HepG2 (cell line): ENCODE results near the gene INKA1. TPM values are rescaled to one million over a fixed set of nuclear protein-coding genes. Genes with fewer than 3 reads are reported as not detected.

Experiments used
- AGO2 ChIP-seq: fragments of 200-400 bp; formaldehyde crosslinking; optimal IDR thresholded peaks from 2 replicates; pipeline ENCODE3; 2017; ENCODE audit warnings: mild to moderate bottlenecking, low read depth, low read length, moderate library complexity
- ATF7-NPFF ChIP-seq: sonication (generic); formaldehyde crosslinking; IDR thresholded peaks from 2 replicates; pipeline ENCODE4 v1.8.1; 2023; ENCODE audit warnings: mild to moderate bottlenecking, low read depth, missing genetic modification reagents, moderate library complexity
- CENPBD1 ChIP-seq: sonication (generic); formaldehyde crosslinking; IDR thresholded peaks from 2 replicates; pipeline ENCODE4 v1.8.0; 2022; ENCODE audit warnings: missing genetic modification reagents, low read depth, mild to moderate bottlenecking, borderline replicate concordance
- EEA1 ChIP-seq: sonication (generic); formaldehyde crosslinking; IDR thresholded peaks from 2 replicates; pipeline ENCODE4 v1.5.1; 2020; ENCODE audit warnings: mild to moderate bottlenecking, missing genetic modification reagents, borderline replicate concordance
- FIP1L1 ChIP-seq: fragments of 200-400 bp; formaldehyde crosslinking; IDR thresholded peaks from 2 replicates; pipeline ENCODE4 v1.6.1; 2018; ENCODE audit warnings: low read depth, mild to moderate bottlenecking, low read length, moderate library complexity, borderline replicate concordance; ENCODE audit not compliant: insufficient read depth
- GATAD2A ChIP-seq: IDR thresholded peaks from 2 replicates; pipeline ENCODE4 v1.6.1; 2016
- HIC2 ChIP-seq: sonication (generic); formaldehyde crosslinking; IDR thresholded peaks from 2 replicates; pipeline ENCODE4 v1.9.0; 2022; ENCODE audit warnings: low read depth, missing genetic modification reagents
- HNRNPLL ChIP-seq: fragments of 200-400 bp; formaldehyde crosslinking; IDR thresholded peaks from 2 replicates; pipeline ENCODE4 v1.6.1; 2017; ENCODE audit warnings: mild to moderate bottlenecking, low read depth, low read length; ENCODE audit not compliant: poor library complexity, severe bottlenecking
- IKZF5 ChIP-seq: IDR thresholded peaks from 2 replicates; pipeline ENCODE4 v1.6.1; 2018; ENCODE audit warnings: missing genetic modification reagents, mild to moderate bottlenecking, missing compliant biosample characterization
- KIAA2018 ChIP-seq: sonication (generic); formaldehyde crosslinking; IDR thresholded peaks from 2 replicates; pipeline ENCODE4 v1.5.0; 2020; ENCODE audit warnings: mild to moderate bottlenecking, missing genetic modification reagents, borderline replicate concordance
- MEF2D ChIP-seq: sonication (generic); formaldehyde crosslinking; IDR thresholded peaks from 2 replicates; pipeline ENCODE4 v1.5.1; 2020; ENCODE audit warnings: mild to moderate bottlenecking, missing genetic modification reagents
- NCOA5 ChIP-seq: sonication (generic); formaldehyde crosslinking; IDR thresholded peaks from 2 replicates; pipeline ENCODE4 v1.4.0; 2020; ENCODE audit warnings: missing genetic modification reagents
- SMYD3 ChIP-seq: sonication (generic); formaldehyde crosslinking; IDR thresholded peaks from 2 replicates; pipeline ENCODE4 v1.8.1; 2023; ENCODE audit warnings: mild to moderate bottlenecking, missing genetic modification reagents
- ZKSCAN1 ChIP-seq: fragments of 150-350 bp; IDR thresholded peaks from 2 replicates; pipeline ENCODE4 v1.6.1; 2014; ENCODE audit warnings: low read length
- ZNF264 ChIP-seq: sonication (generic); formaldehyde crosslinking; IDR thresholded peaks from 2 replicates; pipeline ENCODE4 v1.4.0; 2020; ENCODE audit warnings: missing genetic modification reagents
- ZNF496 ChIP-seq: sonication (generic); formaldehyde crosslinking; IDR thresholded peaks from 2 replicates; pipeline ENCODE4 v1.8.1; 2023; ENCODE audit warnings: mild to moderate bottlenecking, moderate library complexity, missing genetic modification reagents; ENCODE audit not compliant: insufficient replicate concordance
- polyA plus RNA-seq, 8 experiments: library from polyadenylated mRNA; depleted of rRNA in 3 of 8; stranded (reverse) in 7 of 8; unstranded in 1 of 8; fragments of >200 nt; fragmentation: Illumina TruSeq in 4 of 8; extraction: Trizol in 4 of 8; gene quantifications; 2 replicates each; pipeline versions ENCODE4 v1.2.1 to v1.2.3, GENCODE V29; 2011 to 2016; ENCODE audit warnings: low read depth in 4 of 8, missing spikeins in 1 of 8, mixed read lengths in 1 of 8; ENCODE audit not compliant: insufficient read depth in 1 of 8
- total RNA-seq, 5 experiments: library from RNA; depleted of rRNA; stranded (reverse); fragments of >200 nt; fragmentation: Illumina TruSeq; extraction: Trizol; gene quantifications; 2 replicates each; pipeline ENCODE4 v1.2.3, GENCODE V29; 2016; ENCODE audit warnings: low read depth in 1 of 5

Gene INKA1
- total and polyA plus RNA-seq, 2 of the 13 experiments (the other 11 are each of a cell fraction or from before 2014, with no cell fraction given), result 0.22 to 0.41 TPM

- TF ChIP-seq ZNF496 (no peak), HIC2 (CRISPR knock-in tag) (no peak), CENPBD1 (CRISPR knock-in tag) (no peak), ZKSCAN1 (no peak), EEA1 (CRISPR knock-in tag) (no peak), HNRNPLL (peak; percentile 94), FIP1L1 (no peak), NCOA5 (CRISPR knock-in tag) (no peak), AGO2 (peak; percentile 70), IKZF5 (CRISPR knock-in tag) (no peak; the same call in 1 of the 2 replicates), ATF7-NPFF (peak; percentile 81), SMYD3 (CRISPR knock-in tag) (no peak), GATAD2A (CRISPR knock-in tag) (0 out of 2 replicates have a peak, but pooled peaks have one; percentile 17), MEF2D (CRISPR knock-in tag) (peak; percentile 70), KIAA2018 (CRISPR knock-in tag) (no peak), ZNF264 (CRISPR knock-in tag) (0 out of 2 replicates have a peak, but pooled peaks have one; percentile 36)
Measured at GRCh38 chr3:49786357-49787181, 16.5 kb upstream of the INKA1 start, which contains the start of gene IP6K1 (continued).
